CD4-positive, alpha-beta T cell treated with Interleukin-17A for 4 hours (primary cell): ENCODE results near the gene SLC2A5.

Source experiments
- DNase-seq: peaks from one replicate; pipeline ENCODE4 v3.0.0-alpha.2; 2020; ENCODE audit warnings: mixed read lengths

Gene SLC2A5

DNA sequence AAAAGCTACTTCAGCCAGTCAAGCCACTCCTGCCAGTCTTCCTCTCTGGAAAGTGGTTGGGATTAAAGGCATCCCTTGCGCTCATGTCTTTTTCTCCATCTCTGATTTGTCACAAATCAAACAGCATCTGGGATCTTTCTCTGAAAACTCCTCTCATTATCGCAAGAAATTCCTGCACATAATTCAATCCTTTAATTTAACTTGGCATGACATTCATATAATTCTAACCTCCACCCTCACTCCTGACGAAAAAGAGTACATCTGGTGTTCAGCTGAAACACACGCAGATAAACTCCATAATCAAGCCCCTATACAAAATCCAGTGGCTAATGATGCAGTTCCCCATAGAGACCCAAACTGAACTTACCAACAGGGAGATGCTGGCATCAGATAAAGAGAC lies 19.4 kb upstream of the SLC2A5 start:
- no peak for DNase-seq

DNA sequence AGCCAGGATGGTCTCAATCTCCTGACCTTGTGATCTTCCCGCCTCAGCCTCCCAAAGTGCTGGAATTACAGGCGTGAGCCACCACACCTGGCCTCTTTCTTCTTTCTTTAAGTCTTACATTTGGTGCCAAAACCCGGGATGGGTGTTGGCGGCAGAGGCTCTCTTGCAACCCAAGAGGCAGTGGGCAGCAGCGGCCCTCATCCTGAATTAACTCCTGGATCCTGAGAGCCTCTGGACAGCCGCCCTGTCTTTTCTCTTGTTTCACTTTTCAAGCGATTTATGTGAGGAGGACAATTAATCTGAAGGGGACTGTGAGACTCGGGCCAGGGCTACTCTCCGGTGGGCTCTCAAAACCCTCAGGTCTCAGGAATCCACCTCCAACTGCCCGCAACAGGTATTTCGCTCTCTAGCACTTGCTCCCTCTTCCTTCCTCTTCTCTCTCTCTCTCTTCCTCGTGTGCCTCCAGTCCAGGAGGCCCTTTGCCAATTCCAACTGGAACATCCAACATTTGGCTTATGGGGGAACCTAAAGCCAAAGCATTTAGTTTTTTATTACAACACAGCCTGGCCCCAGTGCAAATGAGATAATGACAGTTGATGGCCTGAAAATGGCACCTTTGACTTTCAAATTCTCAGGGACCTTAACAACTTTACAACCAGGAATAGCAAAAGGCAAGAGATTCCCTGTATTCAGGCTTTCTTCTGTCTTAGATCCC lies 18.1 kb upstream of the SLC2A5 start:
- no peak for DNase-seq

DNA sequence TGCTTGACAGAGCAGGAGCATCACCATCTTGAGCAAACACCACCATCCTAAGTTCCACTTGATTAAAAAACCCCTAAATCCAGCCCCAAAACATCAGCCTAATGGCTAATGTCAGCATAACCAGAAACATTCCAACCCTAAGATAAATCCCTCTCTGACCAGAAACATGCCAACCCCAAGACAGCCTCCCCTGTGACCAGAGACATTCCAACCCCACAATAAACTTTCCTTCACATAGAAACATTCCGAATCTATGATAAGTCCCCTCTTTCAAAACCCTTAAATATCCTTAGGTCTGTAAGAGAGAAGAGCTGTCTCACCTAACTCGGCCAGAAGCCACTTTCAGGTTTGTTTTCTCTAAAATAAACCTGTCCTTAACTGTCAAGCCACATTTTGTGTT lies 17.4 kb upstream of the SLC2A5 start:
- no peak for DNase-seq

DNA sequence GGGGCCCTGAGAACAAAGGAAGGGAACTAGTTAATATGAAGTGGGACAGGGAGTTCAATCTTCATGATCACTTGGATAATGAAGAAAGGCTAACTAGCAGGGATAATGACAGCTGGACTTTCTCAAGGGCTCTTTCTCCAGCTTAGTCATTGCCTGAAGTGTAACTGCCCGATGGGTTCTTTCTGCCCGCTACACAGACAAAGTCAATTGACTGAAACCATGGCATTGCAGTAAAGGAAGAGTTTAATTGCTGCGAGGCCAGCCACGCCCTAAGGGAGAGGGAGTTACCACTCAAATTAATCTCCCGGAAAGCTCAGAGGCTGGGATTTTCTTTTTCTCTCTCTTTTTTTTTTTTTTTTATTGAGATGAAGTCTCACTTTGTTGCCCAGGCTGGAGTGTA lies 16.6 kb upstream of the SLC2A5 start:
- DNase-seq: no peak

DNA sequence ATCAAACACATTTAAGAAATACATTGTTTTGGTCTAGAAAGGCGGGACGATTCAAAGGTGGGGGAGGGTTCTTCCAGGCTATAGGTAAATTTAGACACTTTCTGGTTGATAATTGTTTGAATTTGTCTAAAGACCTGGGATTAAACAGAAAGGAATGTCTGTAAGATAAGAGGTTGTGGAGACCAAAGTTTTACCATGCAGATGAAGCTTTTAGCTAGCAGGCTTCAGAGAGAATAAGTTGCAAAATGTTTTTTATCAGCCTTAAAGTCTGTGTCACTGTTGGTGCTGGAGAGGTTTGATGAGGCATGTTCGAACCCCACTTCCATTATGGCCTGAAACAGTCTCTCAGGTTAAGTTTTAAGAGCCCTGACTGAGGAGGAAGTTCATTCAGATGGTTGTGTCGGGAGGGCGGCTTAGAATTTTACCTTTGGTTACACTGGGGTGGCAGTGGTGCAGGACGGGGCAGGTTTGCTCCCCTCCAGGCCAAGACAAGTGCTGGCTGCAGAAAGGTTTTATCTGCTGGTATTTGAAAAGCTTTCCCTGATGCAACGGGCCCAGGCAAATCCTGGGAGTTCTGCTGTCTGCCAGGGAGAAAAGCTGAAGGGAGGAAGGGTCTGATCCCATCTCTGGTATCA lies 16.0 kb upstream of the SLC2A5 start:
- no peak for DNase-seq

DNA sequence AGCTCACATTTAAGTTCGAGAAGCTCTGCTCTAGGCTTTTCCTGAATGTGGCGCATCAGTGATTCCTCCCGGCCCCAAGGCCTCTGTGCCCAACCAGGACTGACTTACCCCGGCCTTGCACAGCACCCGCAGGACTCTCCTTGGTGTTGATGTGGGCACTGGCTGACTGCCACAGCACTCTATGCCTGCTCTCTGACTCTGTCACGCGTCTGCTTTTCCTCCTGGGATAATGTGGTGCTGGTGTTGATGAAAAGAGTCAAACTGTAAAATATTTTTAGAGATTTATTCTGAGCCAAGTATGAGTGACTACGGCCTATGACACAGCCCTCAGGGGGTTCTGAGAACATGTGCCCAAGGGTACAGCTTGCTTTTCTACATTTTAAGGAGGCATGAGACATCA lies 15.5 kb upstream of the SLC2A5 start:
- DNase-seq: no peak

DNA sequence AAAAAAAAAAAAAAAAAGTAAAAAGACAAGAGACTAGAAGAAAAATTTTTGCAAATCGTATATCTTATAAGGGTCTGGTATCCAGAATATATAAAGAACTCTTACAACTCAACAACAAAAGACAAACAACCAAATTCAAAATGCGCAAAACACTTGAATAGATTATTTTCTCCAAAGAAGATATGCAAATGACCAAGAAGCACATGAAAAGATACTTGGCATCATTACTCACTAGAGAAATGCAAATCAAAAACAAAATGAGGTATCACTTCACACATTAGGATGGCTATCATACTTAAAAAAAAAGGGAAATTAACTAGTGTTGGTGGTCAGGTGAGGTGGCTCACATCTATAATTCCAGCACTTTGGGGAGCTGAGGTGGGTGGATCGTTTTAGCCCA lies 12.0 kb upstream of the SLC2A5 start:
- no peak for DNase-seq

DNA sequence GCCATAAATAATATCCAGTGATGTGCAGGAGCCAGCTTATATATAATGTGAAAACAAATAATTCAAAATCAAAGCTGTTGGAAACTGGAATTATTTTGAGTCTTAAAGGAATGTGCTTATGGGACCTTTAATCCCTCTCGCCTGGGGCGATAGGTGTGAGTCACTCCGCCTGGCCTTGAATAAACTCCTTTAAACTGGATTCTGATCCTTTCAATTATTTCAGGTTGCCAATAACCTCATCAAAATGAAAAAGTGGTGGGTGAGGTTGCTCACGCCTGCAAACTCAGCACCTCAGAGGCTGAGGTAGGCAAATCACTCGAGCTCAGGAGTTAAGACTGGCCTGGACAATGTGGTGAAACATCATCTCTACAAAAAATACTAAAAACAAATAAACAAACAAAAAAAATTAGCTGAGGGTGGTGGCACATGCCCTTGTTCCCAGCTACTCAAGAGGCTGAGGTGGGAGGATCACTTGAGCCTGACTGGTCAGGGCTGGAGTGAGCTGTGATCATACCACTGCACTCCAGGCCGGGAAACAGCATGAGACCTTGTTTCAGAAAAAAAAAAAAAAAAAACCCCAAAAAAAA lies 11.4 kb upstream of the SLC2A5 start:
- DNase-seq: no peak

DNA sequence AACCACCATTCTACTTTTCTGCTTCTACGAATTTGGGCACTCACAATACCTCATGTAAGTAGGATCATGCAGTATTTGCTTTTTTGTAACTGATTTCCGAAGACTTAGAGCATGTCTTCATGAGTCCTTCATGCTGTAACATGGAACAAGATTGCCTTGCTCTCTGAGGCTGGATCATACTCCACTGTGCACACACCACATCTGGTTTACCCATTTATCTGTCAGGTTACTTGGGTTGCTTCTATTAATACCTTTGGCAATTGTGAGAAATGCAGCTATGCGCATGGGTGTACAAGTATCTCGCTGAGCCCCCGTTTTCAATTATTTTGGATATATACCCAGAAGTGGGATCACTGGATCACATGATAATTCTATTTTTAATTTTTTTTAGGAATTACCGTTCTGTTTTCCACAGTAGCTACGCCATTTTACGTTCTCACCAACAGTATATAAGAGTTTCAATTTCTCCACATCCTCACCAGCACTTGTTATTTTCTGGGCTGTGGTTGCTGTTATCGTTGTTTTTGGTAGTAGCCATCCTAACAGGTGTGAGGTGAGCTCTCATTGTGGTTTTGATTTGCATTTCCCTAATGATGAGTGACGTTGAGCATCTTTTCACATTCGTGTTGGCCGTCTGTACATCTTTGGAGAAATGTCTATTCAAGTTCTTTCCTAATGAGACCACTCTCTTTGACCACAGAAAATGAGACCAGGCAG lies 10.7 kb upstream of the SLC2A5 start:
- no peak for DNase-seq

DNA sequence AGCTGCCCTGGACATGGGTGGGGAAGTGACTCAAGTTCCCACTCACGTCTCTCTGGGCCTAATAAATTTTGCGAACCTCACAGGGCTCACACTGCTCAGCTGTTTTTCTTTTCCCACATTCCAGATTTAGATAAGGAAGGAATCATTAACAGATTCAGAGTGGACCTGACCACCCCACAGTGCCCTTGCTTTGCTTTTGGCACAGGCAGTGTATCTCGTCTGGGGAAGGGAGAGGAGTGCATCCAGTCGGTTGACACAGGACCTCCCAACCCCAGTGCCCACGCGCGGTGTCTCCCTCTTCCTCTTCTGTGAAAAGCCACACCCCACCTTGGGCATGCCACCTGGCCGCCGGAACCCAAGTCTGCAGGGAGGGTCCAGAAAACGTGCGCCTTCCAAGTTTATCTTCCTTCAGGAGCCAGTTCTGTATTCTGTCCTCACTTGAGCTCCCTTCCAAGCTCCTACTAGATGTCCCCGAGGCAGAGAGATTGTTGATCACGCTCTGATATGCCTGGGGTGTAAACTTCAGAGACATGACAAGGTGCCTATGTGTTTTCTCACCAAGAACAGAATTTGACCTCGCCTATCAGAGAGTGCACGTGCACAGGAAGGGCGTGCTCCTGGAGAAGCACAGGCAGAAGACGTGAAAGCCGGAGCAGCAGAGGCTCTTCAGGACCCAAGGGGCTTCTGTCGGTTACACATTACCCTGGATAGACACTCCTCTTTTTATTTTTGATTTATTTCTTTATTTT lies 9.5 kb upstream of the SLC2A5 start:
- DNase-seq: no peak

DNA sequence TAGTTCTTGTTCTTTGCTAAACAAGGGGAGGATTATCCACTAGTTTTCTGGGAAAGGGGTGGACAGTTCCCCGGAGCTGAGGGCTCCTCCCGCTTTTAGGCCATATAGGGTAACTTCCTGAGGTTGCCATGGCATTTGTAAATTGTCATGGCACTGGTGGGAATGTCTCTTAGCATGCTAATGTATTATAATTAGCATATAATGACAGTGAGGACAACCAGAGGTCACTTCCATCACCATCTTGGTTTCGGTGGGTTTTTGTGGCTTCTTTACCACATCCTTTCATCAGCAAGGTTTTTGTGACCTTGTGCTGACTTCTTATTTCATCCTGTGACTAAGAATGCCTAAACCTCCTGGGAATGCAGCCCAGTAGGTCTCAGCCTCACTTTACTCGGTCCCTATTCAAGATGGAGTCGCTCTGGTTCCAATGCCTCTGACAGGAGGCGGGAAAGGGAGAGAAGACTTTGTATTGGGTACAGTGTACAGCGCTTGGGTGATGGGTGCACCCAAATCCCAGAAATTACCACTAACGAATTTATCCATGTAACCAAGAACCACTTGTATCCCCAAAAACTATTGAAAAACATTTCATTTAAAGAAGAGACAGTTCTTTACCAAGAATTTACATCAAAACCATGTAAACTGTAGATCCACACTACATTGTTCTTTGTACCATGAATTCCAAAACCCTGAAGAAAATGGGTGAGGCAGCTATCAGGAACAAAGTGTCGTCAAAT lies 8.7 kb upstream of the SLC2A5 start:
- DNase-seq: no peak

DNA sequence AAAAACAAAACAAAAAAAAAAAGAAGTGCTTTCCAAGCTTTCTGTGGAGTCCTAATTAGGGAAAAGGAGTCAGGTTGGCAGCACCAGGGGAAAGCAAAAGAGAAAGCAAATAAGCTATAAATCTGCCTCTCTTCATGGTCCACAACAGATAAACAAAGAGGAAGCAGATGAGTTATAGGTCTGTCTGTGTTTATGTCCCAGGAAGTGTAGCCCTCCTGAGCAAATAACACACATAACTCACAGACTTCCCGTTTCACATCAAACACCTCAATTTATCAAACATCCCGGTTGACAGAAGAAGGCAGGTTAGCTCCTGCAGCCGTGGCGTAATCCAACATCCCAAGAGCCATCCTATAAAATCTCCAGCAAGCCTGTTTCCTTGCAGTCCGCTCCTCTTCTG lies 5.6 kb upstream of the SLC2A5 start:
- DNase-seq: no peak

DNA sequence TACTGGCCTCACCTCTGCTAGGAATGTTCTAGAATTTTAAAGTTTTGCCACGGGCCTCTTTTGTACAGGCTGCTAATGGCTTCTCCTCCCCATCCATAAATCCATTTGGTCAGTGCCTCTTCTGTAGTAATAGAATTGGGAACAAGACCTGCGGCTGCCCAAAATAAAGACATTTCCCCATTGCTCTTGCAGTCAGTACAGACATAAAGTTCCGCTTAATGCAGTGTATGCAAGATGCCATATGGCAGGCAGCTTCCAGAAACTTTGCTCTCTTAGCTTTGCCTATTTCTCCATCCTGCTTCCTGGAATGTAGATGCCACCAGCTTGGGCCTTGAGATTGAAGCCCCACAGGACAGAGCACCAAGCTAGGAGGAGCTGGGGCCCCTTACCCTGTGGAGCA lies 3.7 kb upstream of the SLC2A5 start:
- DNase-seq: no peak

DNA sequence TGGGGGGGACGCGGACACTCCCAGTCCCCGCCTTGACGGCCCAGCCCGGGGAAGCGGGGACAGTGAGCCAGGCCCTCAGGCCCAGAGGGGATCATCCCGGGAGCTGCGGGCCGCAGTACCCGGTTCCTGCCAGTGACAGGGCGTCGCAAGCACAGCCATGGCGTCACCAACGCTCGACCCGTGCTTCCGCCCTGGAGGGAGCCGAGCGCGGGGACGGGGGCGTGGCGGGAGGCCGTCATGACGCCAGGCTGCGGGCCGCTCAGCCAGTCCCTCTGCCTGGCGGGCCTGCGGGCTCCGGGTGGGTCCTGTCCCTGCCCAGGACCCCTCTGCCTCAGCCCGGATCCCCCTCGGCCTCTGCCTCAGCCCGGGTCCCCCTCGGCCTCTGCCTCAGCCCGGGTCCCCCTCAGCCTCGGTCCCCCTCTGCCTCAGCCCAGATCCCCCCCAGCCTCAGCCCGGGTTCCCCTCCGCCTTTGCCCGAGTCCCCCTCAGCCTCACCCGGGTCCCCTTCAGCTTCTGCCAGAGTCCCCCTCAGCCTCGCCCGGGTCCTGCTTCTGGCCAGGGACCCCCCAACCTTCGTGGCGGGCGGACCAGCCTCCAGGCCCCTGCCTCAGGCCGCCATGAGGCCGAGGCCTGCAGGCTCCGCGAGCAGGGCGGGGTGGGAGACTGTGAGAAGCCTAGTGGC lies 2.3 kb upstream of the SLC2A5 start:
- DNase-seq: no peak

DNA sequence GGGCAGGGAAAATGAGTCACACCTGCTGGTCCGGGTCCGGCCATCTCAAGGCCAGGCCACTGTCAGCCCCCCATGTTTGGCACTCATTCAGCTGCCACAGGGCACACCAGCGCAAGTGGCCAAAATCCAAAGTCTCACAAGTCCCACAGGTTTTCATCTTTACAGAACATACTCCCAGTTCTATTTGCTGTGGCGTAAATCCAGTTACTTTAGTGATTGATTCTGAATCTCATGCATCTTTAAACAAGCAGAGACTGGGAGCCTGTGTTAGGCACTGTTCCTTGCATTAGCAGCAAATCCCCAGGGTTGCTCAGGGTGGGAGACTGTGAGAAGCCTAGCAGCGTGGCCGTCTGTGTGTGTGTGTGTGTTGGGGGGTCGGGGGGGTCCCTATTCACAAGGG lies 1.1 kb upstream of the SLC2A5 start:
- DNase-seq: no peak

DNA sequence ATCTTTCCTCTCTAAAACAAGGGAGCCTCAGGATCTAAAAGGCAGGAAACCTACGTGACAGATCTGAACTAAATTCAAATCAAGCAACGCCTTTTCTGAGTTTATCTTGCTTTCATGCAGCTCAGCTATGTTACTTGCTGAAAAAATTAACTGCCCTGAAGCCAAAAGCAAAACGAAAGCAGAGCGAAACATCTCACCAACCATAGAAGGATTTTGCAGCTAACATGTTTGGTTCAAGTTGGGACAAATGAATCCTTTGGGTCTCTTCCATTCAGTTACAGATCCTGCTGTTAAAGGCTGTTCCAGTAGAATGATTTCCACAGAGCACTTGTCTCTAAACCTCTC lies 482 bp downstream of the SLC2A5 start:
- no peak for DNase-seq

DNA sequence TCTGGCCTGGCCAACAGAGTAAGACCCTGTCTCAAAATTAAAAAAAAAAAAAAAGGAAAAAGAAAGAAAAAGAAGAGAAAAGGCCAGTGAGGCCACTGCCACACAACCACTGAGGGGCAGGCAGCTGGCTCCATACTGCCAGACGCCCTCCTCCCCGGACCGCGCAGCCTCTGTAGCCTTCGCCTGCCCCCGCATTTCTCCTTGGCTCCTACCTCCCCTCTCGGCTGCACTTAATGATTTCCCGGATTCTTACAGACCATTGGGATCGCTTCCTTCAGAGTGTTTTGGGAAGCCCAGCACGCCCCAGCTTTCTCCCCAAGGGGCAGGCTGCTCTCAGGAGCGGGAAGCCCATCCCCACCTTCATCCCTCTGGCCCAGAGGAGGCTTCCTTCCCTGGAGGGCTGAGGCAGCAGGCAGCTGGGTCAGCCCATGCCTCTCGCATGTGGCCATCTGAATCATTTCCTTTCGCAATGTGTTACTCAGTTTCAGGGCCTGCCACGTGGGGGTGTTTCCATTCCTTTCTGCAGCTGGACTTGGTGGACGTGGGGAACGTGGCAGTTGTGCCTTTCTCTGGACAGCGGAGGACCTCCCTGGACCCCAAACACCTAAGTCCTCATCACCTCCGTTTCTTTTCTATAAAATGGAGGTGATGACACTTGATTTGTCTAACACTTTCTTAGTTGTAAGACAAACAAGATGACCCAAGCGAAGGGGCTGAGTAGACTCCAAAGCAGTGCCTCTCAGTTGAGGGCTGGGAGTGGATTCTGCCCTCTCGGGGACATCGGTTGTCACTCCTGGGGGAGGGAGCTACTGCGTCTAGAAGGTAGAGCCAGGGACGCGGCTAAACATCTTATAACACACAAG lies 2.3 kb downstream of the SLC2A5 start:
- no peak for DNase-seq

DNA sequence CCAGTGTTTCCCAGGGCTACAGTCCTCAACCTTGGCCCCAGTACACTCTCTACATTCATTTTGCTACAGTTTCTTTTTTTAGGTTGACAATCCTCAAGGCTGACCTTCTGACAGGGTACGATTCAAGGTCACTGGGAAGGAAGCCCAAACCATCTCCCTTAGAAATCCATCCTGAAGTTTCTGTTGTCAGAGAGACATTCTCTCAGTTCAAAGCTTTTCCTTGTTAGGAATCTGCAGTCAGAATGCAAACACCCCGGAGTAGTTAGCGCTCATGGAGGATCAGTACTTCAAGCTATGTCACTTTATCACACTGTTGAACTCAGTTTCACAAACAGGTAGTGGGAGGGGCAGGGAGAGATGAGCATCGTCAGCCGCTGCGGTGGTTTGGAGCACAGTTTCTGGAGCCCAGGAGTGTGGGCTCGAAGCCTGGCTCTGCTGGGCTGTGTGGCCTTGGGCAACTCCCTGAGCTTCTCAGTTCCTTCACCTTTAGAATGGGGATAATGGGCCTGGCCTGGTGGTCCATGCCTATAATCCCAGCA lies 4.2 kb downstream of the SLC2A5 start:
- no peak for DNase-seq

DNA sequence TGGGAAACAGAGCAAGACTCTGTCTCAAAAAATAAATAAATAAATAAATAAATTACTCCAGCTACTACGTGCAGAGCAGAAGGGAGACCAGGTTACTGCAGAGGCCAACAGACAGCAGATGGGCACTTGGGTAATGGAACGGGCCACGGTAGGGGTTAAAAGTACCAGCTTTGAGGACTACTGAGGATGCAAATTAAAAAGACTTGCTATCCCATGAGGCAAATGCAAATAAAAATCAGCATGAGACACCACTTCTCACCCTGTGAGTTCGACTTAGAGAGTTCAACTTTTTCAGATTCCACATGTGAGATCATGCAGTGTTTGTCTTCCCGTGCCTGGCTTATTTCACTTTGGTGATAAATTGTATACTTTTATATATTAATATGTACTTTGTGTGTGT lies 6.6 kb downstream of the SLC2A5 start:
- no peak for DNase-seq

DNA sequence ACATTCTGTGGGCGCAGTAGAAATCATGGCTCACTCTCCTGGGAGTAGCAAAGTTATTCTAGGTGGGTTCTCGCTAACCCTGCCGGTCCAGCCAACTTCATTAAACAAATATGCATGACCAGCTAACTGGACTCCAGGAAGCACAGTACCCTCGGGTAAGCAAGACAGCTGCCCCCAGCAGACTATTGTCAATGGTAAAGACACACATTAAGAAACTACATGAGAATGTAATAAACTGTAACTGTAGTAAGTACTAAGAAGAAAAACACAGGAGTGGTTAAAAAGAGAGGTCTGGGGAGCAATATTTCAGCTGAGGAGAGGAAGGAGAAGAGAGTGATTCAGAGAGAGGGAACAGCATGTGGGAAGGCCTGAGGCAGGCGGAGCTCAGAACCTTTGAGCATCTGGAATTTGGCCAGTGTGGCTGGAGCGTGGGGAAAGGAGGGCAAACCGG lies 7.4 kb downstream of the SLC2A5 start:
- no peak for DNase-seq
